Upper lobe of right lung (tissue), 1 donor: ENCODE results near the gene HADHB. TPM values are rescaled to one million over a fixed set of nuclear protein-coding genes. Genes with fewer than 3 reads are reported as not detected.
"Not testable (repeated sequence)": the region's sequence is repeated elsewhere in the genome, so short reads cannot be mapped to it uniquely, and the experiment has no call there.

Experiments
- ATAC-seq: fragments of 200-7000 bp; cut with Tn5 transposase; one replicate; pipeline ENCODE4 v1.9.1; 2020; ENCODE audit warnings: mild to moderate bottlenecking, moderate library complexity
- DNase-seq: peaks from one replicate; pipeline ENCODE4 v3.0.0-alpha.2; 2020
- H3K27ac ChIP-seq: fragments of 200-600 bp; one replicate; pipeline ENCODE4 v1.8.0; 2022
- H3K27me3 ChIP-seq: fragments of 200-600 bp; one replicate; pipeline ENCODE4 v1.8.0; 2022; ENCODE audit warnings: mild to moderate bottlenecking
- H3K36me3 ChIP-seq: fragments of 200-600 bp; one replicate; pipeline ENCODE4 v1.8.0; 2022
- H3K4me1 ChIP-seq: fragments of 200-600 bp; one replicate; pipeline ENCODE4 v1.8.0; 2022
- H3K4me3 ChIP-seq: fragments of 200-600 bp; one replicate; pipeline ENCODE4 v1.8.0; 2022; ENCODE audit warnings: mild to moderate bottlenecking
- H3K9me3 ChIP-seq: fragments of 200-600 bp; one replicate; pipeline ENCODE4 v1.8.0; 2022
- intact Hi-C: fragments of 100-400 bp; cut with DNase I; formaldehyde crosslinking; loops from one replicate; pipeline ENCODE4 v1.11.0; 2022
- total RNA-seq: library from RNA; stranded (reverse); fragmentation: NEBNext Ultra II Directional; extraction: Animal tissue kit (Norgen Biotek cat#: 25700); gene quantifications from one replicate; pipeline ENCODE4 v1.2.1, GENCODE V29; 2021
- TF ChIP-seq, protein P1 (sequence below): fragments of 200-600 bp; IDR thresholded peaks from one replicate; pipeline ENCODE4 v1.8.0; 2022; ENCODE audit warnings: antibody characterized with exemption
- donor health status: DM: no; HTN: yes; CAD: no; lungs with severe emphysema.

The HADHB gene
- total RNA-seq, 1 donor from 2014 or later = 105 TPM

DNA sequence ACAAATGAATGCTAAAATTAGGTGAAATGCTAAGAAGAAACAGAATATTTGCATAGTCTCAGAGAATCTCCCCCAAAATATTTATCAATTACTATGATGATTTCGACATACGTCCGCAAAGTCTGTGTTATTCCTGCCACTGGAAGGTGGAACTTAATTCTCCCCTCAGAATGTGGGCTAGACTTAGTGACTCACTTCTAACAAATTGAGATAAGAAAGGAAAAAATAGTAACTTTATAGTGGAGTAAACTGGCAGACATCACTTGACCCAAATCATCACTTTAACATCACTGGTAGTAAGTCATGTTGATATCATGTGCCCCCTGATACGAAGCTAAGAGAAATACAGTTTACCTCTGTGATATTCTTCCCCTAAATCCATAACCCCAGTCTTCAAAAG lies 23.5 kb downstream of the HADHB start:
- TF ChIP-seq, protein P1, sequence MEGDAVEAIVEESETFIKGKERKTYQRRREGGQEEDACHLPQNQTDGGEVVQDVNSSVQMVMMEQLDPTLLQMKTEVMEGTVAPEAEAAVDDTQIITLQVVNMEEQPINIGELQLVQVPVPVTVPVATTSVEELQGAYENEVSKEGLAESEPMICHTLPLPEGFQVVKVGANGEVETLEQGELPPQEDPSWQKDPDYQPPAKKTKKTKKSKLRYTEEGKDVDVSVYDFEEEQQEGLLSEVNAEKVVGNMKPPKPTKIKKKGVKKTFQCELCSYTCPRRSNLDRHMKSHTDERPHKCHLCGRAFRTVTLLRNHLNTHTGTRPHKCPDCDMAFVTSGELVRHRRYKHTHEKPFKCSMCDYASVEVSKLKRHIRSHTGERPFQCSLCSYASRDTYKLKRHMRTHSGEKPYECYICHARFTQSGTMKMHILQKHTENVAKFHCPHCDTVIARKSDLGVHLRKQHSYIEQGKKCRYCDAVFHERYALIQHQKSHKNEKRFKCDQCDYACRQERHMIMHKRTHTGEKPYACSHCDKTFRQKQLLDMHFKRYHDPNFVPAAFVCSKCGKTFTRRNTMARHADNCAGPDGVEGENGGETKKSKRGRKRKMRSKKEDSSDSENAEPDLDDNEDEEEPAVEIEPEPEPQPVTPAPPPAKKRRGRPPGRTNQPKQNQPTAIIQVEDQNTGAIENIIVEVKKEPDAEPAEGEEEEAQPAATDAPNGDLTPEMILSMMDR = no peak
- intact Hi-C loops = no loop called here
- no peak overlapping the region for H3K27ac ChIP-seq
- DNase-seq (no peak), ATAC-seq (no peak)
- no peak overlapping the region for H3K4me3 ChIP-seq
- H3K36me3 ChIP-seq = peaks cover 24% of the 10 kb centered on the region
- no peaks in the 10 kb centered on the region for H3K9me3 ChIP-seq
- peaks cover 7% of the 10 kb centered on the region for H3K4me1 ChIP-seq
- H3K27me3 ChIP-seq = no peaks in the 10 kb centered on the region

DNA sequence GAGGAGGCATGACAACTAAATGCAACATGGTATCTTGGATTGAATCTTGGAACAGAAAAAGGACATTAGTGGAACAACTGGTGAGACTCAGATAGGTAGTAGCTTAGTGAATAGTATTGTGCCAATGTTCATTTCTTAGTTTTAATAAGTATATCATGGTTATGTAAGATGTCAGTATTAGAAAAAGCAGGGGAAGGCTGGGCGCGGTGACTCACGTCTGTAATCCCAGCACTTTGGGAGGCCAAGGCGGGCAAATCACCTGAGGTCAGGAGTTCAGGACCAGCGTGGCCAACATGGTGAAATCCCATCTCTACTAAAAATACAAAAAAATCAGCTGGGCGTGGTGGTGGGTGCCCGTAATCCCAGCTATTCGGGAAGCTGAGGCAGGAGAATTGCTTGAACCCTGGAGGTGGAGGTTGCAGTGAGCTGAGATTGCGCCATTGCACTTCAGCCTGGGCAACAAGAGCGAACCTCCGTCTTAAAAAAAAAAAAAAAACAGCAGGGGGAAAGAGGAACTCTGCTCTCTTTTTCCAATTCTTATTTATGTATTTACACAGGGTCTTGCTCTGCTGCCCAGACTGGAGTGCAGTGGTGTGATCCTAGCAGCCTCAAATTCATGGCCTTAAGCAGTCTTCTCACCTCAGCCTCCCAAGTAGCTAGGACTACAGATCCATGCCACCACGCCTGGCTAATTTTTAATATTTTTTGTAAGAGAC lies 24.1 kb downstream of the HADHB start:
- H3K27me3 ChIP-seq, intact Hi-C loops, H3K4me3 ChIP-seq, ATAC-seq, DNase-seq, H3K9me3 ChIP-seq: not testable (repeated sequence)
- Histone ChIP-seq H3K4me1 (peaks cover 13% of the 10 kb centered on the region), H3K27ac (peak overlapping the region; percentile 18), H3K36me3 (peaks cover 18% of the 10 kb centered on the region)

DNA sequence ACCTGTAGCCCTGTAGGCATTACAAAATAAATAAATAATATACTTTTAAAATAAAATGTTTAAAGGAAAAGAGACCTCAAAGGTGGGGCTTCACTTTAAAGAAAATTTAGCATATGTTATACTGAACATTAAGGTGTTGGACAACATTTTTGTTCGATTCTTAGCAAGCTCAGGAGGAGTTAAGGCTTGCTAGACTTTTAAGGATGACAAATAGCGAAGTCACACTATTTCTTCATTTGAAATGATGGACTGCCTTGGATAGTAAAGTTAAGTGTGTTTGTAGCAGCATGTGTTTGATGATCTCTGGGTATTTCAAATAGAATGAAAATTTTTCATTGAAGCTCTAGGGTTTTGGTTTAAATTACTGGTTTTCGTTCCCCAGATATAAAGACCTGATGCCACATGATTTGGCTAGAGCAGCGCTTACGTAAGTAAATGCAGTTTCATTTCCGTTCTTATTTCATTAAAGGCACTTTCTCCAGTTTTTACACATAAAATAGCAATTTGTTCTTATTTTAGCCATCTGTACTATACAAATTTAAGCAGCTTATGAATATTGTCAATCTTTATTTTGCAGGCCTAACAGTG lies 24.9 kb downstream of the HADHB start:
- no peak for DNase-seq
- intact Hi-C loops = no loop called here
- TF ChIP-seq, protein P1 = no peak
- Histone ChIP-seq H3K4me3 (no peak overlapping the region), H3K9me3 (no peaks in the 10 kb centered on the region), H3K27ac (peak overlapping the region; percentile 18), H3K27me3 (no peaks in the 10 kb centered on the region), H3K4me1 (peaks cover 21% of the 10 kb centered on the region), H3K36me3 (peaks cover 11% of the 10 kb centered on the region)
- no peak for ATAC-seq

- no peak overlapping the region for H3K4me3 ChIP-seq
- ATAC-seq (no peak), DNase-seq (no peak)
- H3K27ac ChIP-seq = no peak overlapping the region
- TF ChIP-seq, protein P1 = no peak
- H3K4me1 ChIP-seq = peaks cover 28% of the 10 kb centered on the region
- no peaks in the 10 kb centered on the region for H3K9me3 ChIP-seq
- peaks cover 10% of the 10 kb centered on the region for H3K36me3 ChIP-seq
- no peaks in the 10 kb centered on the region for H3K27me3 ChIP-seq
- intact Hi-C loops = no loop called here
Observed at GRCh38 chr2:26270373-26270772, 25.6 kb downstream of the HADHB start.

GRCh38 chr2:26273501-26273900 lies 28.8 kb downstream of the HADHB start:
- TF ChIP-seq, protein P1 = no peak
- H3K27me3 ChIP-seq = no peaks in the 10 kb centered on the region
- intact Hi-C loops = no loop called here
- peak; percentile 42 for ATAC-seq
- H3K9me3 ChIP-seq = no peaks in the 10 kb centered on the region
- H3K27ac ChIP-seq = peak overlapping the region; percentile 63
- H3K36me3 ChIP-seq = peaks cover 32% of the 10 kb centered on the region
- DNase-seq = no peak
- H3K4me1 ChIP-seq = peaks cover 32% of the 10 kb centered on the region
- H3K4me3 ChIP-seq = no peak overlapping the region

DNA sequence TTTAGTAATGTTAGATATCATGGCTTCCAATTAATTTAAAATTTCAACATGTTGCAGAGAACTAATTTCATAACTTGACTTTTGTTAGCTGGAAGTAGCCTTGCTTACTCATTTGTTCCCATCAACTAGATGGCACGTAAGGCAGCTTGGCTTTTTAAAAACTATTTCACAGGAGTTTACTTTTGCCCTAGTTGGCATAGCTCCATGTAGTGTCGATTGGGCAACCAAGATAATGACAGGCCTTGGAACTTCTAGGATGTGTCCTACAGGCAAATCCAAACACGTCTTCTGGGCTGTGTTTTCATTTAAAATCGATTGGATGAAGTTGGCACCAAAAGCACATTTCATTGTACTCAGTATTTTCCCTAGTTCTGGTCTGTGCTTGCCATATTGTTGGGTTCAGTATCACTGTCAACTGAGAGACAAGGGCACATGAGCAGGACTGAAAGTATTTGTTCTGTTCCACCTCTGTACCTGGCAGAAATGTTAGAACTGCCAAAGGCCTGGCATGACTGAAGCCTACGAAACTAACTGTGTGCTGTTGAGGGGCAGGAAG lies 29.4 kb downstream of the HADHB start:
- H3K27ac ChIP-seq = peak overlapping the region; percentile 63
- H3K36me3 ChIP-seq = peaks cover 38% of the 10 kb centered on the region
- intact Hi-C loops = no loop called here
- no peaks in the 10 kb centered on the region for H3K9me3 ChIP-seq
- H3K27me3 ChIP-seq = no peaks in the 10 kb centered on the region
- TF ChIP-seq, protein P1 = no peak
- DNase-seq (no peak), ATAC-seq (peak; percentile 88)
- H3K4me1 ChIP-seq = peaks cover 32% of the 10 kb centered on the region
- no peak overlapping the region for H3K4me3 ChIP-seq
